Measurements from ENCODE around the gene CARD14.
A peak's percentile ranks its signal among the peaks of the same experiment; 100 is the strongest.
"Not testable (repeated sequence)": the region's sequence is repeated elsewhere in the genome, so short reads cannot be mapped to it uniquely, and the experiment has no call there.

CARD14 gene

GRCh38 chr17:80254396-80255251 is 84.8 kb downstream of the CARD14 start:
- H3K9ac ChIP-seq (ENCODE audit: low read depth in 1 of 2, low read length in 2 of 2) = no peak overlapping the region
- peaks cover 12 to 19% of the 10 kb centered on the region in 2 donors for H3K4me1 ChIP-seq (ENCODE audit: control insufficient read depth in 2 of 2, insufficient read depth in 2 of 2, low read length in 2 of 2)
- no peaks in the 10 kb centered on the region for H3K9me3 ChIP-seq (ENCODE audit: control insufficient read depth in 2 of 2, low read length in 2 of 2)
- no peaks in the 10 kb centered on the region for H3K27me3 ChIP-seq (ENCODE audit: control insufficient read depth in 2 of 2, insufficient read depth in 2 of 2, low read length in 2 of 2)
- no peak overlapping the region for H3K4me3 ChIP-seq (ENCODE audit: low read length in 2 of 2)
- peak overlapping the region; percentile 52 to 57 for H3K27ac ChIP-seq (ENCODE audit: low read depth in 2 of 2, low read length in 2 of 2)
- H3K36me3 ChIP-seq (ENCODE audit: control insufficient read depth in 2 of 2, insufficient read depth in 2 of 2, low read length in 2 of 2) = no peaks in the 10 kb centered on the region

- peaks cover 16 to 23% of the 10 kb centered on the region in 2 donors for H3K4me1 ChIP-seq (ENCODE audit: control insufficient read depth in 2 of 2, insufficient read depth in 2 of 2, low read length in 2 of 2)
- no peaks in the 10 kb centered on the region for H3K27me3 ChIP-seq (ENCODE audit: control insufficient read depth in 2 of 2, insufficient read depth in 2 of 2, low read length in 2 of 2)
- H3K9ac ChIP-seq (ENCODE audit: low read depth in 1 of 2, low read length in 2 of 2) = no peak overlapping the region
- H3K9me3 ChIP-seq (ENCODE audit: control insufficient read depth in 2 of 2, low read length in 2 of 2) = no peaks in the 10 kb centered on the region
- H3K36me3 ChIP-seq (ENCODE audit: control insufficient read depth in 2 of 2, insufficient read depth in 2 of 2, low read length in 2 of 2) = no peaks in the 10 kb centered on the region
- no peak overlapping the region for H3K4me3 ChIP-seq (ENCODE audit: low read length in 2 of 2)
- H3K27ac ChIP-seq (ENCODE audit: low read depth in 2 of 2, low read length in 2 of 2) = no peak overlapping the region
These were observed 86.2 kb downstream of the CARD14 start for GRCh38 chr17:80256034-80256350.

- Histone ChIP-seq H3K9ac (ENCODE audit: low read depth in 1 of 2, low read length in 2 of 2) (peak overlapping the region in 1 of 2 donors; percentile 50), H3K27me3 (ENCODE audit: control insufficient read depth in 2 of 2, insufficient read depth in 2 of 2, low read length in 2 of 2) (no peaks in the 10 kb centered on the region), H3K27ac (ENCODE audit: low read depth in 2 of 2, low read length in 2 of 2) (peak overlapping the region; percentile 63 to 75), H3K36me3 (ENCODE audit: control insufficient read depth in 2 of 2, insufficient read depth in 2 of 2, low read length in 2 of 2) (no peaks in the 10 kb centered on the region), H3K4me1 (ENCODE audit: control insufficient read depth in 2 of 2, insufficient read depth in 2 of 2, low read length in 2 of 2) (peaks cover 32 to 37% of the 10 kb centered on the region in 2 donors), H3K9me3 (ENCODE audit: control insufficient read depth in 2 of 2, low read length in 2 of 2) (no peaks in the 10 kb centered on the region), H3K4me3 (ENCODE audit: low read length in 2 of 2) (no peak overlapping the region)
These were observed 87.9 kb downstream of the CARD14 start for GRCh38 chr17:80257716-80258213.

- H3K4me3 ChIP-seq (ENCODE audit: low read length in 2 of 2); H3K9me3 ChIP-seq (ENCODE audit: control insufficient read depth in 2 of 2, low read length in 2 of 2); H3K9ac ChIP-seq (ENCODE audit: low read depth in 1 of 2, low read length in 2 of 2); H3K27me3 ChIP-seq (ENCODE audit: control insufficient read depth in 2 of 2, insufficient read depth in 2 of 2, low read length in 2 of 2); H3K36me3 ChIP-seq (ENCODE audit: control insufficient read depth in 2 of 2, insufficient read depth in 2 of 2, low read length in 2 of 2): not testable (repeated sequence)
- peaks cover 37 to 42% of the 10 kb centered on the region in 2 donors for H3K4me1 ChIP-seq (ENCODE audit: control insufficient read depth in 2 of 2, insufficient read depth in 2 of 2, low read length in 2 of 2)
- peak overlapping the region; percentile 63 to 75 for H3K27ac ChIP-seq (ENCODE audit: low read depth in 2 of 2, low read length in 2 of 2)
These were observed 88.5 kb downstream of the CARD14 start for GRCh38 chr17:80258296-80258695.
